Common myeloid progenitor, CD34-positive (primary cell): ENCODE data around the gene TRANK1.

Source experiments
- CTCF ChIA-PET: fragments of 350-600 bp; sonication (Branson Sonifier 250); formaldehyde crosslinking; loops from one replicate; lab custom pipeline; 2021; ENCODE audit warnings: antibody characterized with exemption; lab: Charles Lee
- POLR2A ChIA-PET: fragments of 350-600 bp; sonication (Branson Sonifier 250); formaldehyde crosslinking; loops from one replicate; lab custom pipeline; 2021; ENCODE audit warnings: antibody characterized with exemption; lab: Charles Lee
- DNase-seq, 3 donors: peaks; one replicate each; pipeline versions ENCODE4 v3.0.0 to v3.0.0-alpha.2; 2013
- H3K27ac ChIP-seq, 2 experiments: 1 replicate in 1 of 2; 2 replicates in 1 of 2; pipeline ENCODE4 v1.7.0; 2013; ENCODE audit warnings: inconsistent platforms in 2 of 2, low read length in 2 of 2, mild to moderate bottlenecking in 2 of 2, low read depth in 1 of 2, moderate library complexity in 1 of 2; ENCODE audit not compliant: severe bottlenecking in 2 of 2, insufficient read depth in 1 of 2, poor library complexity in 1 of 2
- H3K27me3 ChIP-seq, 5 experiments: replicated peaks in 2 of 5; 1 replicate in 3 of 5; 2 replicates in 2 of 5; pipeline versions ENCODE4 v1.6.1 to v1.7.0; 2013; ENCODE audit warnings: low read length in 4 of 5, mild to moderate bottlenecking in 2 of 5, moderate library complexity in 2 of 5, inconsistent platforms in 1 of 5; ENCODE audit not compliant: insufficient read depth in 5 of 5, control insufficient read depth in 4 of 5
- H3K36me3 ChIP-seq, 4 experiments: 1 replicate in 2 of 4; 2 replicates in 2 of 4; pipeline versions ENCODE4 v1.6.1 to v1.7.0; 2013; ENCODE audit warnings: low read length in 3 of 4, control low read depth in 1 of 4, mild to moderate bottlenecking in 1 of 4; ENCODE audit not compliant: control insufficient read depth in 4 of 4, insufficient read depth in 4 of 4
- H3K4me1 ChIP-seq, 4 experiments: 1 replicate in 3 of 4; 2 replicates in 1 of 4; pipeline versions ENCODE4 v1.6.1 to v1.7.1; 2013; ENCODE audit warnings: low read length in 3 of 4, mild to moderate bottlenecking in 3 of 4, control low read depth in 1 of 4, inconsistent platforms in 1 of 4, moderate library complexity in 1 of 4; ENCODE audit not compliant: control insufficient read depth in 4 of 4, insufficient read depth in 4 of 4; ENCODE audit errors: control extremely low read depth in 1 of 4
- H3K4me3 ChIP-seq, 7 experiments: 1 replicate in 4 of 7; 2 replicates in 3 of 7; pipeline versions ENCODE4 v1.5.1 to v1.7.0; 2013; ENCODE audit warnings: mild to moderate bottlenecking in 7 of 7, low read length in 6 of 7, moderate library complexity in 6 of 7, inconsistent platforms in 2 of 7, low read depth in 2 of 7, control low read depth in 1 of 7; ENCODE audit not compliant: insufficient read depth in 4 of 7, control insufficient read depth in 1 of 7; ENCODE audit errors: extremely low read depth in 1 of 7
- H3K9me3 ChIP-seq, 5 experiments: 1 replicate in 4 of 5; 2 replicates in 1 of 5; pipeline versions ENCODE4 v1.6.1 to v1.7.1; 2013; ENCODE audit warnings: low read length in 4 of 5, mild to moderate bottlenecking in 2 of 5, inconsistent platforms in 1 of 5, low read depth in 1 of 5, moderate library complexity in 1 of 5; ENCODE audit not compliant: control insufficient read depth in 4 of 5, insufficient read depth in 2 of 5; ENCODE audit errors: control extremely low read depth in 1 of 5
- WGBS: methylation state at CpG from one replicate; pipeline ENCODE4 v1.1.5; 2013; ENCODE audit not compliant: insufficient coverage; 5-methylcytosine and 5-hydroxymethylcytosine counted together

TRANK1 gene

DNA sequence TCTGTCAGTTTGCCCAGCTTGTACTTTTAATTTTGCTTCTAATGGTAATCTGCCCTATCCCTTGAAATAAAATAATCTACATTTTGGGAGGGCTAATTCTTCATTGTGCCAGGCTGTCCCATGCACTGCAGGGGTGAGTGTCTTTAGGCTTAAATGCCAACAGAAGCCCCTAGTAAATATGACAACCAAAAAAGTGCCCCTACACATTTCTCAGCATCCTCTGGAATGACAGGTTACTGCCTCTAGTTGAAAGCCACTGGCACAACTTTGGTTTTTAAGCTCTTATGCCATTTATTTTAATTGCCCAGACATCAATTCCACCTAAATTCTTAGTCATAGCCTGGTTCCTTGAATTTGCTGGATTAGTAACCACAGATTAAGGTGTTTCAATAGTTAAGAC lies 44.7 kb upstream of the TRANK1 start:
- CTCF ChIA-PET: interaction anchor here (0.6 to 2.7 kb wide), 8 partner anchors 10 to 113 kb away, joined by 3 to 7 read pairs (median 5); no protein-coding TSS in a partner anchor
- Histone ChIP-seq H3K4me3 (peak overlapping the region in 4 of 7 experiments; percentile 23 to 93 (median 46)), H3K36me3 (peaks cover 17 to 47% (median 24%) of the 10 kb centered on the region in 4 experiments), H3K27ac (peak overlapping the region in 1 of 2 experiments; percentile 47), H3K9me3 (no peaks in the 10 kb centered on the region), H3K27me3 (no peaks in the 10 kb centered on the region), H3K4me1 (peaks cover 35 to 54% (median 43%) of the 10 kb centered on the region in 4 experiments)
- peak in 1 of 3 donors; percentile 18 for DNase-seq
- POLR2A ChIA-PET: interaction anchor here (0.7 kb wide), 1 partner anchor 82 kb away, joined by 3 read pairs; no protein-coding TSS in a partner anchor

GRCh38 chr3:36989005-36989404 lies 44.2 kb upstream of the TRANK1 start:
- POLR2A ChIA-PET: no interaction called here
- CTCF ChIA-PET: interaction anchor here (0.7 to 2.7 kb wide), 7 partner anchors 9 to 112 kb away, joined by 3 to 7 read pairs (median 6); no protein-coding TSS in a partner anchor
- Histone ChIP-seq H3K27me3 (no peaks in the 10 kb centered on the region), H3K27ac (peak overlapping the region in 1 of 2 experiments; percentile 25), H3K36me3 (peaks cover 17 to 52% (median 29%) of the 10 kb centered on the region in 4 experiments), H3K4me3 (peak overlapping the region in 4 of 7 experiments; percentile 1 to 93 (median 46)), H3K4me1 (peaks cover 30 to 49% (median 38%) of the 10 kb centered on the region in 4 experiments), H3K9me3 (no peaks in the 10 kb centered on the region)
- DNase-seq: peak; percentile 38 to 81 (median 72)
- WGBS: 71% methylated on average over 1 of the region's 3 CpGs

DNA sequence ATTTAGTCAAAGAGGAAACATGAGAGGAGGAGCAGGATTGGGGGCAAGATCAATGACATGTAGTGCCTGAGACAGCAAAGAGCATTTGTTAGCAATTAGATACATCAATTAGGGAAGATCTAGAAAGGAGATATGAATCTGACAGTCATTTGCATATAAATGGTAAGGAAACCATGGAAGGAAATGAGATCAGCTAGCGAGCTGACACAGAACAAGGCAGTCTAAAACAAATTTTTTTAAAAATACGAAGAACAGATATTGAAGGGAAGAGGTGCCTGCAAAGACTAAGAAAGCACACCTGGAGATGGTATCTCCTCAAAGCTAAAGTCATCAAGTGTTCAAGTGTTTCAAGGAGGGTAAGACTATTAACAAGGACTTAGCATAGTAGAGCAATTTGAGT lies 43.5 kb upstream of the TRANK1 start:
- DNase-seq: peak in 1 of 3 donors; percentile 10
- 60% methylated on average over 2 of the region's 2 CpGs for WGBS

DNA sequence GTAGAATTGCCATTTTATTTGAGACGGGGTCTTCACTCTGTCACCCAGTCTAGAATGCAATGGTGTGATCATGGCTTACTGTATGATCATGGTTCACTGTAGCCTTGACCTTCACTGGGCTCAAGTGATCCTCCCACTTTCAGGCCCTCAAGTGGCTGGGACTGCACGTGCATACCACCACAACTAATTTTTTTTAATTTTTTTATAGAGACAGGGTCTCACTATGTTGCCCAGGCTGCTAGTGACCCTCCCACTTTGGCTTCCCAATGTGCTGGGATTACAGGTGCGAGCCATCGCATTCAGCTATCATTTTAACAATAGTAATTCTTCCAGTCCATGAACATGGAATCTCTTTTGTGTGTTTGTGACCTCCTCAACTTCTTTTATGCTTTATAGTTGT lies 36.2 kb upstream of the TRANK1 start:
- no peaks in the 10 kb centered on the region for H3K9me3 ChIP-seq

More for the DNA sequence above, 43.5 kb upstream of the TRANK1 start:
- Histone ChIP-seq H3K36me3 (peaks cover 20 to 59% (median 32%) of the 10 kb centered on the region in 4 experiments), H3K27ac (no peak overlapping the region), H3K9me3 (no peaks in the 10 kb centered on the region), H3K4me3 (peak overlapping the region in 1 of 7 experiments; percentile 33), H3K4me1 (peaks cover 30 to 47% (median 35%) of the 10 kb centered on the region in 4 experiments), H3K27me3 (no peaks in the 10 kb centered on the region)
- CTCF ChIA-PET: interaction anchor here (0.6 to 2.7 kb wide), 7 partner anchors 8 to 112 kb away, joined by 3 to 7 read pairs (median 6); no protein-coding TSS in a partner anchor
- POLR2A ChIA-PET: interaction anchor here (0.6 kb wide), 1 partner anchor 41 kb away, joined by 3 read pairs; no protein-coding TSS in a partner anchor

GRCh38 chr3:36973139-36973538 lies 28.3 kb upstream of the TRANK1 start:
- H3K4me3 ChIP-seq: no peak overlapping the region
- CTCF ChIA-PET: interaction anchor here (1.2 to 2.9 kb wide), 5 partner anchors 15 to 67 kb away, joined by 3 to 7 read pairs (median 6); partner anchors contain the start of genes EPM2AIP1 and MLH1
- POLR2A ChIA-PET: interaction anchor here (0.5 kb wide), 1 partner anchor 131 kb away, joined by 3 read pairs; no protein-coding TSS in a partner anchor
- H3K27ac ChIP-seq: no peak overlapping the region
- peaks cover 4 to 22% (median 9%) of the 10 kb centered on the region in 4 experiments for H3K4me1 ChIP-seq
- no CpG with 5 or more reads among the region's 1 CpG for WGBS
- no peak for DNase-seq
- peaks cover 0 to 5% (median under 1%) of the 10 kb centered on the region in 4 experiments for H3K36me3 ChIP-seq
- no peaks in the 10 kb centered on the region for H3K9me3 ChIP-seq
- H3K27me3 ChIP-seq: no peaks in the 10 kb centered on the region

More for the DNA sequence above, 36.2 kb upstream of the TRANK1 start:
- ChIA-PET CTCF (interaction anchor here (1.0 to 1.4 kb wide), 3 partner anchors 11 to 113 kb away, joined by 3 to 4 read pairs (median 4); no protein-coding TSS in a partner anchor), POLR2A (no interaction called here)
- Histone ChIP-seq H3K4me3 (no peak overlapping the region), H3K27me3 (no peaks in the 10 kb centered on the region), H3K4me1 (no peaks in the 10 kb centered on the region), H3K27ac (no peak overlapping the region), H3K36me3 (peaks cover 25 to 52% (median 35%) of the 10 kb centered on the region in 4 experiments)
- no peak for DNase-seq
- 100% methylated on average over 1 of the region's 4 CpGs for WGBS

DNA sequence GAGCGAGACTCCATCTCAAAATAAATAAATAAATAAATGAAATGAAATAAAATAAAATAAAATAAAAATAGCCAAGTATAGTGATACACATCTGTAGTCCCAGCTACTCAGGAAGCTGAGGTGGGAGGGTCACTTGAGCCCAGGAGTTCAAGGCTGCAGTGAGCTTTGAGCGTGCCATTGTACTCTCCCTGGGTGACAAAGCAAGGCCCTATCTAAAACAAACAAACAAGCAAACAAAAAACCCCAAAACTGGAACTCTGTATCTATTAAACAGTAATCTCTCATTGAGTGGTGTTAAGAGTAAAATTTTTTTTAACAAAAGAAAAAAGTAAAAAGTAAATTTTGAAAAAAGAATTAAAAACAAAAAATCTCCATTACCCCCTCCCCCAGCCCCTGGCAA lies 27.3 kb upstream of the TRANK1 start:
- no CpG with 5 or more reads among the region's 2 CpGs for WGBS
- POLR2A ChIA-PET: interaction anchor here (0.5 kb wide), 1 partner anchor 18 kb away, joined by 3 read pairs; no protein-coding TSS in a partner anchor
- CTCF ChIA-PET: interaction anchor here (1.2 to 2.9 kb wide), 5 partner anchors 10 to 27 kb away, joined by 3 to 7 read pairs (median 4); partner anchors contain the start of genes EPM2AIP1 and MLH1
- Histone ChIP-seq H3K9me3 (no peaks in the 10 kb centered on the region), H3K4me1 (peaks cover 4 to 22% (median 9%) of the 10 kb centered on the region in 4 experiments), H3K27me3 (no peaks in the 10 kb centered on the region), H3K27ac (no peak overlapping the region), H3K4me3 (no peak overlapping the region), H3K36me3 (peaks cover 0 to 5% (median under 1%) of the 10 kb centered on the region in 4 experiments)
- no peak for DNase-seq
